ENCODE data around the gene ABLIM1.

DNA sequence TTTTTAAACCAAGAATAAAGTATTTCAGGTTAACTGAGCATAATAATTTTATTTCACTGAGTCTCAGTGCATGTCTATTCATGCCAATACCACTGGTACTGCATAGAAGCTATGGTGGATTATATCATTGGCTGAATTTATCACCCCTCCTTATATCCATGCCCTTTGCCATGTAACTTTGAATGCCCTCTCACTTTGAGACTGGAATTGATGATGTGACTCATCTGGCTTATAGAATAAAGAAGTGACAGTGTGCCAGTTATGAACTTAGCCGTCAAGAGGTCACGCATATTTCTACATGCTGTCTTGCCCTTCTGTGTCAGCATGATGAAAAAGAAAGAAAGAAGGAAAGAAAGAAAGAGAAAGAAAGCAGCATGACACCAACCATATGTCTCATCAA lies 20.7 kb upstream of the ABLIM1 start:
- TF ChIP-seq, protein P1, sequence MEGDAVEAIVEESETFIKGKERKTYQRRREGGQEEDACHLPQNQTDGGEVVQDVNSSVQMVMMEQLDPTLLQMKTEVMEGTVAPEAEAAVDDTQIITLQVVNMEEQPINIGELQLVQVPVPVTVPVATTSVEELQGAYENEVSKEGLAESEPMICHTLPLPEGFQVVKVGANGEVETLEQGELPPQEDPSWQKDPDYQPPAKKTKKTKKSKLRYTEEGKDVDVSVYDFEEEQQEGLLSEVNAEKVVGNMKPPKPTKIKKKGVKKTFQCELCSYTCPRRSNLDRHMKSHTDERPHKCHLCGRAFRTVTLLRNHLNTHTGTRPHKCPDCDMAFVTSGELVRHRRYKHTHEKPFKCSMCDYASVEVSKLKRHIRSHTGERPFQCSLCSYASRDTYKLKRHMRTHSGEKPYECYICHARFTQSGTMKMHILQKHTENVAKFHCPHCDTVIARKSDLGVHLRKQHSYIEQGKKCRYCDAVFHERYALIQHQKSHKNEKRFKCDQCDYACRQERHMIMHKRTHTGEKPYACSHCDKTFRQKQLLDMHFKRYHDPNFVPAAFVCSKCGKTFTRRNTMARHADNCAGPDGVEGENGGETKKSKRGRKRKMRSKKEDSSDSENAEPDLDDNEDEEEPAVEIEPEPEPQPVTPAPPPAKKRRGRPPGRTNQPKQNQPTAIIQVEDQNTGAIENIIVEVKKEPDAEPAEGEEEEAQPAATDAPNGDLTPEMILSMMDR (IDR thresholded peaks at IDR 0.05 in 4 of 5, conservative IDR thresholded peaks at IDR 0.05 in 1 of 5): no peak
- TF ChIP-seq POLR2A (IDR thresholded peaks at IDR 0.05): no peak
